Stimulated activated CD4-positive, alpha-beta T cell treated with anti-CD3 and anti-CD28 coated beads, TNF-alpha, amount 100 ng/mL, for 4 hours (primary cell): Measurements from ENCODE around the gene USP15.
"Not testable (repeated sequence)": the region's sequence is repeated elsewhere in the genome, so short reads cannot be mapped to it uniquely, and the experiment has no call there.

ENCODE experiments used
- DNase-seq, 3 experiments: peaks; one replicate each; pipeline ENCODE4 v3.0.0-alpha.2; 2020; ENCODE audit warnings: low read depth in 3 of 3

The USP15 gene

DNA sequence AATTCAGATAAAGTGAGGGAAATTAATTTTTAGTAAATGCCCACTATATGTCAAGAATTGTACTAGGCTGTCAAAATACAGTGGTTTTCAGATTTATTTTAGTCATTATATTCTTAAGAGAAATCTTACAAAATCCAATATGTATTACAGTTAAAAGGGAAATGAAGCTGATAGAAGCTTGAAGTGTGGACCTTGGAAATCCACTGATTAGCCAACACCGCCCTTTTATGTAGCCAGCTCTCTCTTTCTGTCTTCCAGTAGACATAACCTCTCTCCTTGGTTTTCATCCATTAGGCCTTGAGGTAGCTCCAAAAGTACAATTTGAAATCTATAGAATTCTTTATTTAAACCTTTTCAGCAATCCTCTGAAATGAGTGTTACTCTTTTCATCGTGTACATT lies 63.2 kb downstream of the USP15 start:
- DNase-seq, result no peak

DNA sequence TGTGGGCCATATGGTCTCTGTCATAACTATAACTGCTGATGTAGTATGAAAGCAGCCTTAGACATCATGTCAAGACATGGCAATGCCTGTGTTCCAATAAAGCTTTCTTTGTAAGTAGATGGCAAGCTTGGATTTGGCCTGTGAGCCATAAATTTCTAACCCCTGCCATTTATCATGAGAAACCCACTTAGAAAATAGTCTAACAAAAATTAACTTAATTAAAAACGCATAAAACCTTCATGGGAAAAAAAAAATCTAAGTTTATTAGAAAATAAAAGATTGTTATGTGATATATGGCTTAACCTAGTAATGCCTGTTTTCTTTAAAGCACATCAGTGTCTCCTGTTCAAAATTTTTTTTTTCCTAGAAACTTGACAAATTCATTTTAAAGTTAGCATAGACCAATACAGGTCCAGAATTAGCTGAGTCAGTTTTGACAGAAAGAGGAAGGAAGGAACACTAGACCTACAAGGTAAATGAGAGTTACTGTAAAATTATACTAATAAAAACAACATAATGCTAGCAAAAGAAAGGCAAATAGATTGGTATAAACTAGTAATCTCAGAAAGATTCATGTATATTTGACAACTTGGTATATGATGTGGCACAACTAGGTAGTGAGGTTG lies 68.2 kb downstream of the USP15 start:
- no peak for DNase-seq

DNA sequence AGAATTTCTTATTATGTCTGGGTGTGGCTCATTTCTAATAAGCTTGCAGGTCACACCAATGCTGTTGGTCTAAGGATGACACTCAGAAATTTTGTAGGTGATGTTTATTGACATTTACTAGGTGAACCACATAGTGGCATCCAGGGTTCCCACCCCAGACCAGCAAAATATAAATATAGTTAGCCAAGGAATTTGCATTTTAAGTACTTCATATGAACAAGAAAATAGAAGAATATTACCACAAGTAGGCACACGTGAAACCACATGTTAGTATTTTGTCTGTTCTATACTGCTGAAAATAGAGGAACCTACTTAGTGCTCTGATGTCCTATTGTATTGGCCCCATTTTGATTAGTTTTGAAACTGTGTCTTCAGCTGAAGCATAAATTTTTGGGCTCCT lies 71.1 kb downstream of the USP15 start:
- DNase-seq, result no peak

DNA sequence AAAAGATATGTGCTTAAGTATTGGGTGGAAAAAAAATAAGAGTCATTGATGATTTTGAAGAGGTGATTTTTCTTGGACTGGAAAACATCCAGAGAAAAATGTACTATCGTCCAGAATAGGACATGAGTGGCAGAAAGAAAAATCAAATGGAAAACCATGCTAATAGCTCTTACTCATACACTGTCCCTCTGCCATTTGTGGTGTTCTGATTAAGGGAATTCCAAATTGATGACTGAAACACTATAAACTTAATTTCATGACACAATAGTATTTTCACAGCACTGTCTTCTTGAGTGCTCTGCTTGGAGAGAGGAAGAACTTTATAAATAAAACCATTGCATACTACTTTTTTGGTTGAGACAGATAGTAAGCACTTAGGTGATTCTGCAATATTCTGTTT lies 72.4 kb downstream of the USP15 start:
- DNase-seq, result no peak

DNA sequence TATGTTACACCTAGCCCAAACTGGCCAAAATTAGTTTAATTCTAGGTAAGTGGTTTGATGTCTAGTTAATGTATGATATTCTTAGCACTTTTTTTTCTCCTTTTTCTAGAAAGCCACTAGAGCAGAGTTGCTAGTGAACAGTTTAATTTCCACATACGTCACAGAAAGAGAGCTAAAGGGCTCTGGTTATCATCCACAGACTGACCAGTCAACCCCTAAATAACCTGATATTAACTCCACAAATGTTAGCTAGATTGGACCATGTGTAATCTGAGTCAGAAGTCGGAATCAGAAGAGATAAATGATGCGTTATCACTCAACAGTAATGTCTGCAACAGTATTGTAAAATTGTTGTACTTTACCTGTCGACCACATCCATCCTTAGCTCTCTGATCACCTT lies 74.9 kb downstream of the USP15 start:
- DNase-seq, result no peak

DNA sequence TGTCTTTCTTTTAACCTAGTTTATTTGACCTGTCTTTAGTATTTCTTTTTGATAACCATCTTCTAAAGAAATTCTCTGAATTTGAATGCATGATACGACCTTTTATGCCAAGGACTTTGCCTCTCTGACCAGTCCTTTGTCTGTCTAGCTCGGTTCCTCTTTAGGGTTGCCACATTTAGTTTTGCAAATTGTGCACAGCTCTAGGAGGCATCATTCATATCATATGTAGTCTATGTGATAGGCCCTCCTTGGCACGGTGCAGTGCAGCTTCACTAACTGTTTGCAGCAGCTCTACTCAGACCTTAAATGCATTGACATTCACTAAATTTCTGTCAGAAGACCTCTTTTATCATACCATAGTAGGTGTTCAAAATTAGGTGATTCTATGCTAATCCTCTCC lies 75.6 kb downstream of the USP15 start:
- DNase-seq, result no peak

DNA sequence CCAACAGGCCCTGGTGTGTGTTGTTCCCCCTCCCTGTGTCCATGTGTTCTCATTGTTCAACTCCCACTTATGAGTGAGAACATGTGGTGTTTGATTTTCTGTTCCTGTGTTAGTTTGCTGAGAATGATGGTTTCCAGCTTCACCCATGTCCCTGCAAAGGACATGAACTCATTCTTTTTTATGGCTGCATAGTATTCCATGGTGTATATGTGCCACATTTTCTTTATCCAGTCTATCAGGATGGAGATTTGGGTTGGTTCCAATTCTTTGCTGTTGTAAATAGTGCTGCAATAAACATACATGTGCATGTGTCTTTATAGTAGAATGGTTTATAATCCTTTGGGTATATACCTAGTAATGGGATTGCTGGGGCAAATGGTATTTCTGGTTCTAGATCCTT lies 77.4 kb downstream of the USP15 start:
- DNase-seq, result not testable (repeated sequence)

DNA sequence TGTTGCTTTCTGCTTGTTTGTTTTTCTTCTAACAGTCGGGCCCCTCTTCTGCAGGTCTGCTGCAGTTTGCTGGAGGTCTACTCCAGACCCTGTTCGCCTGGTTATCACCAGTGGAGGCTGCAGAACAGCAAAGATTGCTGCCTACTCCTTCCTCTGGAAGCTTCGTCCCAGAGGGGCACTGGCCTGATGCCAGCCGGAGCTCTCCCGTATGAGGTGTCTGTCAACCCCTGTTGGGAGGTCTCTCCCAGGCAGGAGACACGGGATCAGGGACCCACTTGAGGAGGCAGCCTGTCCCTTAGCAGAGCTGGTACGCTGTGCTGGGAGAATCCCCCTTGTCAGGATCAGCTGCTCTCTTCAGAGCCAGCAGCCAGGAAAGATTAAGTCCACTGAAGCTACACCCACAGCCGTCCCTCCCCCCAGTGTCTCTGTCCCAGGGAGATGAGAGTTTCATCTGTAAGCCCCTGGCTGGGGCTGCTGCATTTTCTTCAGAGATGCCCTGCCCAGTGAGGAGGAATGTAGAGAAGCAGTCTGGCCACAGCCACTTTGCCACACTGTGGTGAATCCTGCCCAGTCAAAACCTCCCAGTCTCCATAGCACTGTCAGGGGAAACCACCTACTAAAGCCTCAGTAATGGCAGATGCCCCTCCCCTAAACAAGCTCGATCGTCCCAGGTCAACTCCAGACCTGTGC lies 82.6 kb downstream of the USP15 start:
- not testable (repeated sequence) for DNase-seq

DNA sequence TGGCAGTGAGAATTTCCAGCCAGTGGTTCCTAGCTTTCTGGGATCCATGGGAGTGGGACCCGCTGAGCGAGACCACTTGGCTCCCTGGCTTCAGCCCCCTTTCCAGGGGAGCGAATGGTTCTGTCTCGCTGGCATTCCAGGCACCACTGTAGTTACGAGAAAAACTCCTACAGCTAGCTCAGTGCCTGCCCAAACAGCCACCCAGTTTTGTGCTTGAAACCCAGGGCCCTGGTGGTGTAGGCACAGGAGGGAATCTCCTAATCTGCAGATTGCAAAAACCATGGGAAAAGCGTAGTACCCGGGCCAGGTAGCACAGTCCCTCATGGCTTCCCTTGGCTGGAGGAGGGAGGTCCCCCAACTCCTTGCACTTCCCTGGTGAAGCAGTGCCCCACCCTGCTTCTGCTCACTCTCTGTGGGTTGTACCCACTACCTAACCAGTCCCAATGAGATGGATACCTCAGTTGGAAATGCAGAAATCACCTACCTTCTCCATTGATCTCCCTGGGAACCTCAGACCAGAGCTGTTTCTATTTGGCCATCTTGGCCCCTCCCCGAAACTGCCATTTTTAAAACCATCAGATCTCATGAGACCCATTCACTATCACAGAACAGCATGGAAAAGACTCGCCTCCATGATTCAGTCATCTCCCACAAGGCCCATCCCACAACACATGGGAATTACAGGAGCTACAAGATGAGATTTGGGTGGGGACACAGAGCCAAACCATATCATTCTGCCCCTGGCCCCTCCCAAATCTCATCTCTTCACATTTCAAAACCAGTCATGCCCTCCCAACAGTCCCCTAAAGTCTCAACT lies 83.3 kb downstream of the USP15 start:
- DNase-seq, result not testable (repeated sequence)

DNA sequence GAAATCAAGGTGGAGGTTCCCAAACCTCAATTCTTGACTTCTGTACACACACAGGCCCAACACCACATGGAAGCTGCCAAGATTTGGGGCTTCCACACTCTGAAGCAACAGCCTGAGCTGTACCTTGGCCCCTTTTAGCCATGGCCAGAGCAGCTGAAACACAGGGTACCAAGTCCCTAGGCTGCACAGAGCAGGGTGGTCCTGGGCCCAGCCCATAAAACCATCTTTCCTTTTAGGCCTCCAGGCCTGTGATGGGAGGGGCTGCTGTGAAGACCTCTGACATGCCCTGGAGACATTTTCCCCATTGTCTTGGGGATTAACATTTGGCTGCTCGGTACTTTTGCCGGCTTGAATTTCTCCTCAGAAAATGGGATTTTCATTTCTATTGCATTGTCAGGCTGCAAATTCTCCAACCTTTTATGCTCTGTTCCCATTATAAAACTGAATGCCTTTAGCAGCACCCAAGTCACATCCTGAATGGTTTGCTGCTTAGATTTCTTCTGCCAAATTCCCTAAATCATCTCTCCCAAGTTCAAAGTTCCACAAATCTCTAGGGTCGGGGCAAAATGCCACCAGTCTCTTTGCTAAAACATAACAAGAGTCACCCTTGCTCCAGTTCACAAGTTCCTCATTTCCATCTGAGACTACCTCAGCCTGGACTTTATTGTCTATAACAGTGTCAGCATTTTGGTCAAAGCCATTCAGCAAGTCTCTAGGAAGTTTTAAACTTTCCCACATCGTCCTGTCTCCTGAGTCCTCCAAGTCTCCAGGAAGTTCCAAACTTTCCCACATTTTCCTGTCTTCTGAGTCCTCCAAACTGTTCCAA lies 84.7 kb downstream of the USP15 start:
- DNase-seq, result not testable (repeated sequence)

DNA sequence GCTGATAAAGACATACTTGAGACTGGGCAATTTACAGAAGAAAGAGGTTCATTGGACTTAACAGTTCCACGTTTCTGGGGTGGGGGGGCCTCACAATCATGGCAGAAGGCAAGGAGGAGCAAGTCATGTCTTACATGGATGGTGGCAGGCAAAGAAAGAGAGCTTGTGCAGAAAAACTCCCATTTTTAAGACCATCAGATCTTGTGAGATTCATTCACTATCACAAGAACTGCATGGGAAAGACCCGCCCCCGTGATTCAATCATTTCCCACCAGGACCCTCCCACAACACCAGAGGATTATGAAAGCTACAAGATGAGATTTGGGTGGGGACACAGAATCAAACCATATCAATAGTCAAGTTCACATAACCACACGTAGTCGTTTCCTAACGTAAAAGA lies 85.5 kb downstream of the USP15 start:
- DNase-seq, result no peak

DNA sequence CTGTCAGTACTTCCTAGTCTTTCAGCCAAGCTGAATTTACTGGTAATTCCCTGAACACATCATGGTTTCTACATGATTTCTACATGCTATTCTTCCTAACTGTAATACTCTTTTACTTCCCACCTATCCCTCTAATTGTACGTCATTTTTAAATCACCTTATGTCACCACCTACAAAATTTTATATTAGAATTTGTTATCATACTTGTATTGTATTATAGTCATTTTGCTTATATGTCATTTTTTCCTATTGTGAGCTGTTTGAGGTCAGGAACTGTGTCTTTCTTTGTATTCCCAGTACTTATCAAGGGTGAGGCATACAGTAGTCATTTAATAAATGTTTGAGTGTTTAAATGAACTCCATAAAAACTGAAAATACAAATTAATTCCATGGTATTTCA lies 86.6 kb downstream of the USP15 start:
- no peak for DNase-seq

DNA sequence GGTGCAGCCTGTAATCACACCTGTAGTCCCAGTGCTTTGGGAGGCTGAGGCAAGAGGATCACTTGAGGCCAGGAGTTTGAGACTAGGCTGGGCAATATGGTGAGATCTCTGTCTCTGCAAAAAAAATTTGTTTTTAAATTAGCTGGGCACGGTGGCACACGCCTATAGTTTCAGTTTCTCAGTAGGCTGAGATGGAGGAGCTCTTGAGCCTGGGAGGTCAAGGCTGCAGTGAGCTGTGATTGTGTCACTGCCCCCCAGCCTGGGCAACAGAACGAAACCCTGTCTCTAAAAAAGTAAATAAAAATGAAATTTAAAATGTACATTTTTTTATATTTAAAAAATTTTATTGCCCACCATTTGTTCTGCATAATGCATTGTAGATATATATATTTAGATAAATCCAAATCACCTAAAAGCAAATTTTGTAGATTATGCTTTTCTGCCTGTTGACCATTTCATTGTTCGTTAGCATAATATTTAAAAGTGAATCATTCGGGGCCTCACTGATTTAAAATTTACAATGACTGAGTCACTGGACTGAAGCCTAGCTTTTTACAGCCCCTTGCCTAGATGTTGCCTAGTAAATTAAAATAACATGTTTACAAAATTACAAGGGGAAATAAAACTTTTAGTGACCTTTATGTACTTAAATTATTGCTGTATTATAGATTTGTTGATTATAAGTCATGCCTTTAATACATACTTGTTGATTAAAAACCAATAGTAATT lies 87.9 kb downstream of the USP15 start:
- no peak for DNase-seq

DNA sequence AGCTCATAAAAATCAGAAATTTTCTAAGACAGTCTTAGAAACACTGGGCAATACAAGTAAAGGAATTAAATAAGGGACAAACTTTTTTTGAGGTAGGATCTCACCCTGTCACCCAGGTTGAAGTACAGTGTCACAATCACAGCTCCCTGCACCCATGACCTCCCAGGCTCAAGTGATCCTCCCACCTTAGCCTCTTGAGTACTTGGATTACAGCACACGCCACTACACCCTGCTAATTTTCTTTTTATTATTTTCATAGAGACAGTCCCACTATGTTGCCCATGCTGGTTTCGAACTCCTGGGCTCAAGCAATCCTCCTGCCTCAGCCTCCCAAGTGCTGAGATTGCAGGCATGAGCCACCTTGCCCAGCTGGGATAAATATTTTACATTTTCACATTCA lies 90.3 kb downstream of the USP15 start:
- DNase-seq, result no peak

DNA sequence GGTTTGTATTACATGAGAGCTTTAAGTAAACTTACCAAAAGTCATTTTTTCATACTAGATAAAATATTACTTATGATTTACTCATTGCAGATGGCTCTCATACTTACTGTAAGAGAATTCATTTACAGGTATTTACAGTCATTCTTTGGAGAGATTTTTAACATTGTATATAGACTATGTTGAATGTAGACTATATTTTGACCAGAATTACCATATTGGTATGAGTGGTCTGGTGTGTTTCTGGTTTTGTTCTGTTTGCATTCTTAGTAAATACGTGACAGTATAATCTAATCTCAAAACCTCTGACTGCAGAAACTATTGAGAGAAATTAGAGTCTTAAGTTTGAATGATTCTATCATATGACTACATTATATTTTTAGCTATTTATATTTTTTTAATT lies 91.1 kb downstream of the USP15 start:
- DNase-seq, result no peak

DNA sequence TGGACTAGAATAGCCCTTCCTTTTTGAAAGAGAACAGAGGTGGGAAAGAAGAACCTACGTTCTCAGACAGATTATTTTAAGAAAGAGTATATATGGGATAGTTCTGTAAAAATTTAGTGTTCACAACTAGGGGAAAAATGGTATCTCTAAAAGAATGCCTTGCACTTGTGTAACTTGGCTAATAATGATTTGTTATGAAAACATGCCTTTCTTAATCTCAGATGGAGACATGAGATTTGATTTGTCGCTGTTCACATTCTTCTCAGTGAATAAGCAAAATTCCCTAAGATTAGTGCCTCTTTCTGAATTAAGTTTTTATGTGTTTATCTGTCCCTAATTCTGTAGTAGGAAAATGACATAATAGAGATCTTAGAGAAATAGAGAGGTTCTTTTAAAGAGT lies 100.8 kb downstream of the USP15 start:
- no peak for DNase-seq

DNA sequence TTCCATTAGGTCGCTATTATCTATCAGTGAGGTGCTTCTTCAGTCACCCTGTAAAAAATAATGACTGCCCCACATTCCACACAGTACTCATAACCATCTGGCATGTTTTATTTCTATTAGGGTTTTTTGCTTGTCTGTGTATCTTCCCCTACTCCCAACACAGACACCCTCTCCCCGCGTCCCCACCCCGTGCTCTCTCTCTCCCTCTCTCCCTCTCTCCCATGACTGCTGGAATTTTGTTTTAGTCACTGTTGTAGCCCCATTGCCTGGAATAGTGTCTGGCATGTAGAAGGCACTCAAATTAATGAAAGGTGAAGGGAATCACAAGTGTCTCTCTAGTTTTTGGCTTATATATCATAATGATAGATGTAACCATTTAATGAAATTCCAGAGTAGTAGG lies 103.3 kb downstream of the USP15 start:
- DNase-seq, result no peak

DNA sequence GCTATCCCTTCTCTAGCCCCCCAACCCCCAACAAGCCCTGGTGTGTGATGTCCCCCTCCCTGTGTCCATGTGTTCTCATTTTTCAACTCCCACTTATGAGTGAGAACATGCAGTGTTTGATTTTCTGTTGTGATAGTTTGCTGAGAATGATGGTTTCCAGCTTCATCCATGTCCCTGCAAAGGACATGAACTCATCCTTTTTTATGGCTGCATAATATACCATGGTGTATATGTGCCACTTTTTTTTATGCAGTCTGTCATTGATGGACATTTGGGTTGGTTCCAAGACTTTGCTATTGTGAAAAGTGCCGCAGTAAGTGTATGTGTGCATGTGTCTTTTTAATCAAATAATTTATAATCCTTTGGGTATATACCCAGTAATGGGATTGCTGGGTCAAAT lies 104.5 kb downstream of the USP15 start:
- DNase-seq, result not testable (repeated sequence)

DNA sequence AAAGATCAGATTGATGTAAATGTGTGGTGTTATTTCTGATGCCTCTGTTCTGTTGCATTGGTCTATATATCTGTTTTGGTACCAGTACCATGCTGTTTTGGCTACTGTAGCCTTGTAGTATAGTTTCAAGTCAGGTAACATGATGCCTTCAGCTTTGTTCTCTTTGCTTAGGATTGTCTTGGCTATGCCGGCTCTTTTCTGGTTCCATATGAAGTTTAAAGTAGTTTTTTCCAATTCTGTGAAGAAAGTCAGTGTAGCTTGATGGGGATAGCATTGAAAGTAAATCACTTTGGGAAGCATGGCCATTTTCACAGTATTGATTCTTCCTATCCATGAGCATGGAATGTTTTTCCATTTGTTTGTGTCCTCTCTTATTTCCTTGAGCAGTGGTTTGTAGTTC lies 105.6 kb downstream of the USP15 start:
- not testable (repeated sequence) for DNase-seq

DNA sequence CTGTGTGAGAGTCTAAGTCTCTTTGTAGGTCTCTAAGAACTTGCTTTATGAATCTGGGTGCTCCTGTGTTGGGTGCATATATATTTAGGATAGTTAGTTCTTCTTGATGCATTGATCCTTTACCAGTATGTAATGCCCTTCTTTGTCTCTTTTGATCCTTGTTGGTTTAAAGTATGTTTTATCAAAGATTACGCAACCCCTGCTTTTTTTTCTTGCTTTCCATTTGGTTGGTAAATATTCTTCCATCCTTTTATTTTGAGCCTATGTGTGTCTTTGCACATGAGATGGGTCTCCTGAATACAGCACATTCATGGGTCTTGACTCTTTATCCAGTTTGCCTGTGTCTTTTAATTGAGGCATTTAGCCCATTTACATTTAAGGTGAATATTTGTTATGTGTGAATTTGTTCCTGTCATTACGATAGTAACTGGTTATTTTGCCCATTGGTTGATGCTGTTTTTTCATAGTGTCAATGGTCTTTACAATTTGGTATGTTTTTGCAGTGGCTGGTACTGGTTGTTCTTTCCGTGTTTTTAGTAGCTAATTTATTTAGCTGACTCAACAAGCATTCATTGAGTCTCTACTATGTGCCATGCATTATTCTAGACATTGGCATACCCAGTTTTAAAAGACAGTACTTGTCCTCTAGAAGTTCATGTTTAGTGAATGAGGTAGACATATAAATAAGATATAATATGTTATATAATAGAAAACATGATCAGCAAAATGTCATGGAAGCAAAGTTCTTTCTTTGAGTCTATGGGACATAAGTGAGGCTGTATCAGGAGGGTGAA lies 108.4 kb downstream of the USP15 start:
- DNase-seq, result not testable (repeated sequence)

DNA sequence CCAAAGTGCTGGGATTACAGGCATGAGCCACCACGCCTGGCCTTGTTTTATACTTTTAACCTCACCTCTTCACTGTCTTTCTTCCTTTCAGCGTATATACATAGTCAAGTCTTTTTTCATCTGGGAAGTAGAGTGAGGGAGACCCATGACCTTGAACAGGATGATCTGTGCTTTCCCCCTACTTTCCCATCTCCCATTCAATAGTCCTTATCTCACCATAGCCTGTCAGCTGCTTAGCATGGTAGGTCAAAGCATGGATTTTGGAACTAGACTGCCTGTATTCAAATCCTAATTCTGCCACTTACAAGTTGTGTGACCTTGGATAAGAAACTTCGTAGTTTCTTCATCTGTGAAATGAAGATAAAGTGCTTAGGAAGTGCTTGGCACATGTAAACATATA lies 110.0 kb downstream of the USP15 start:
- DNase-seq, result no peak
